Immature natural killer cell (primary cell): ENCODE measurements around the gene RPN2. TPM values are rescaled to one million over a fixed set of nuclear protein-coding genes. Genes with fewer than 3 reads are reported as not detected.

Experiments
- DNase-seq, 3 donors: peaks; one replicate each; pipeline ENCODE4 v3.0.0; 2022; ENCODE audit warnings: mixed read lengths in 1 of 3
- H3K27ac Mint-ChIP-seq, 6 donors: one replicate each; pipeline ENCODE4 v1.8.0; 2020; ENCODE audit warnings: mixed read lengths in 6 of 6, mild to moderate bottlenecking in 5 of 6, inconsistent platforms in 4 of 6, moderate library complexity in 3 of 6
- H3K27me3 Mint-ChIP-seq, 3 donors: one replicate each; pipeline ENCODE4 v1.8.0; 2020 to 2021; ENCODE audit warnings: low read depth in 3 of 3, mild to moderate bottlenecking in 3 of 3, mixed read lengths in 3 of 3, moderate library complexity in 3 of 3, inconsistent platforms in 1 of 3
- H3K36me3 Mint-ChIP-seq, 3 donors: one replicate each; pipeline ENCODE4 v1.8.0; 2020; ENCODE audit warnings: mixed read lengths in 3 of 3, inconsistent platforms in 2 of 3, mild to moderate bottlenecking in 2 of 3
- H3K4me1 Mint-ChIP-seq, 2 donors: one replicate each; pipeline ENCODE4 v1.8.0; 2020; ENCODE audit warnings: inconsistent platforms in 2 of 2, mild to moderate bottlenecking in 2 of 2, mixed read lengths in 2 of 2, moderate library complexity in 1 of 2
- H3K4me3 Mint-ChIP-seq, 5 donors: one replicate each; pipeline ENCODE4 v1.8.0; 2020; ENCODE audit warnings: mild to moderate bottlenecking in 5 of 5, mixed read lengths in 5 of 5, inconsistent platforms in 3 of 5, moderate library complexity in 3 of 5
- H3K9me3 Mint-ChIP-seq, 6 donors: one replicate each; pipeline ENCODE4 v1.8.0; 2020; ENCODE audit warnings: mild to moderate bottlenecking in 6 of 6, mixed read lengths in 6 of 6, inconsistent platforms in 4 of 6, moderate library complexity in 3 of 6
- polyA plus RNA-seq, 3 donors: library from polyadenylated mRNA; unstranded; fragments of 300-500 nt; fragmentation: Illumina TruSeq; gene quantifications; one replicate each; pipeline ENCODE4 v1.2.3, GENCODE V29; 2021

RPN2 gene
- polyA plus RNA-seq, 3 donors from 2014 or later: 238 to 353 (median 312) TPM

DNA sequence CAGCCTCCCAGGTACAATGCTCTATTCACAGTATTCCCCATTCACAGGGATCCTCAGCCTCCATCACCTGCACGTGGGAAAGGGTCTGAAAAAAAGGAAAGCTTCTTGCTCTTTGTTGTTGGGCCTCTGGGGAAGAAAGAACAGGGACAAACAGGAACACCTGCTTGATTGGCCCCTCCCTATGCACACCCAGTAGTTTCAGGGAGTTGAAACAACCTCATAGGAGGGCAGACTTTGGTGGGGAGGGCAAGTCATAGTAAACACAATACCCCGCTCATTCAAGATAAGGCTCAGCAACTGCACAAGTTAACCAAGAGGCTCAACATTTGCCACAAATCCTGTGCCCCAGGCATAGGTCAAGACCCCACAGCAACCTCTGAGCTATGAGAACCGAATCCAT is 80.7 kb downstream of the RPN2 start:
- Mint-ChIP-seq H3K9me3 (no peaks in the 10 kb centered on the region), H3K27me3 (peaks cover 1 to 12% (median 7%) of the 10 kb centered on the region in 3 donors), H3K27ac (no peak overlapping the region), H3K4me3 (no peak overlapping the region), H3K4me1 (no peaks in the 10 kb centered on the region), H3K36me3 (no peaks in the 10 kb centered on the region)
- DNase-seq: no peak

DNA sequence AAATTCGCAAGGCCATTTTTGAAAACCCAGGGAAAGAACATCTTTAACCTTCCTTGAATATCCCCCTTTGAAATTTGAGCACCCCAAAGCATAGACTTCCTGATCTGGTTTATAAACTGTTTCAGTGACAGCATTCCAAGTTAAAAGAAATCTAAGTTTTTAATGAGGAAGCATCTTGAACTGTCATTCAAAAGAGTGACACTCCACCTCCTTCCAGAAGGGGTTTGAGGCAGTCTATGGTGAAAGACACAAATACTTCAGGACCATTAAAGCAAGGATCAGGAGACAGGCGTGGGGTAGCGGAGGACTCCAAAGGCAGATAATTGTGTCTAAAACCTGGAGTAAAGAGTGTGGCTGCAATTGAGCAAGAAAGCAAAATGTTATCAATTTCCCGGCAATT is 81.8 kb downstream of the RPN2 start:
- H3K27ac Mint-ChIP-seq: no peak overlapping the region
- H3K4me3 Mint-ChIP-seq: no peak overlapping the region
- H3K36me3 Mint-ChIP-seq: no peaks in the 10 kb centered on the region
- H3K4me1 Mint-ChIP-seq: no peaks in the 10 kb centered on the region
- H3K27me3 Mint-ChIP-seq: peaks cover 1 to 12% (median 7%) of the 10 kb centered on the region in 3 donors
- H3K9me3 Mint-ChIP-seq: no peaks in the 10 kb centered on the region
- no peak for DNase-seq

DNA sequence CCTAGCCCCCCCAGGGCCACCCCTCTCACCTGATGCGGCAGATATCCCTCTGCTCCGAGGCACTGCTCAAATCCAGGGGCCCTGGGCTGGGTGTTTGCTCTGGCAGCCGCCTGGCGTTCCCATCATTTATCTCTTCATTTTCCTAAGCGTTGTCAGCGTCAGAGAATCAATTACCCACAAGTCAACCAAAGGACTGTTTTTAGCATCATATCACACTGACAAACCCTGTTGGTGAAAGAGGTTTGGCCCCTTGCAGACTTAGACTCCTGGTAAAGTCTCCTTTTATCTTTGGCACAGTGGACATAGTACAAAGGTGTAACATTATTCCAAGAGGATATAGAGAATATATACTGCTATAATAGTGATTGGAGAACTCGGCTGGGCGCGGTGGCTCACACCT is 82.6 kb downstream of the RPN2 start, which contains the start of gene GHRH:
GHRH (minus strand) TSS at position 101 of the 400 bp plus-strand sequence. CDS start 4,925 bp downstream, outside the sequence.
- no peaks in the 10 kb centered on the region for H3K9me3 Mint-ChIP-seq
- H3K27ac Mint-ChIP-seq: no peak within 1 kb of the TSS
- no peak within 1 kb of the TSS for H3K4me3 Mint-ChIP-seq
- H3K36me3 Mint-ChIP-seq: no peaks in the 10 kb centered on the region
- H3K27me3 Mint-ChIP-seq: peaks cover 1 to 12% (median 7%) of the 10 kb centered on the region in 3 donors
- no peak for DNase-seq
- H3K4me1 Mint-ChIP-seq: no peaks in the 10 kb centered on the region

DNA sequence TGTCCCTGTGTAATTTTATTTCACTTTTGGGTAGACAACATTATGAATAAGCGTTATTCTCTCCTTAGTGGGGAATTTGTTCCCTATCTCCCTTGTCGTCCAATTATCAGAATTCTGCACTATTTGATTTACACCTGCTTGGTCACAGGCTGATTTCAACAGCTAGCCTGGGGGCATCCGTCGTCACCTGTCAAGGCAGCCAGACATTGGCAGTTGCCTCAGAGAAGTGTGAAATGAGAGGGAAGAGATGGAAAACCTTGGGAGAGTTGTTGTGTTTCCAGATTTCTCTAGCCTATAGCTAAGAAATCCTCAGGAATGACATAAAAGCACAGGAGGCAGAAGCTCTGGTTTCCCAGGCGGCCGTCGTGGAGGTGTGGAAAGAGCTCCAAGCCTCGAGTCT is 83.4 kb downstream of the RPN2 start:
- Mint-ChIP-seq H3K27me3 (peaks cover 1 to 12% (median 9%) of the 10 kb centered on the region in 3 donors), H3K36me3 (no peaks in the 10 kb centered on the region), H3K27ac (no peak overlapping the region), H3K9me3 (no peaks in the 10 kb centered on the region), H3K4me3 (no peak overlapping the region), H3K4me1 (no peaks in the 10 kb centered on the region)
- DNase-seq: no peak

DNA sequence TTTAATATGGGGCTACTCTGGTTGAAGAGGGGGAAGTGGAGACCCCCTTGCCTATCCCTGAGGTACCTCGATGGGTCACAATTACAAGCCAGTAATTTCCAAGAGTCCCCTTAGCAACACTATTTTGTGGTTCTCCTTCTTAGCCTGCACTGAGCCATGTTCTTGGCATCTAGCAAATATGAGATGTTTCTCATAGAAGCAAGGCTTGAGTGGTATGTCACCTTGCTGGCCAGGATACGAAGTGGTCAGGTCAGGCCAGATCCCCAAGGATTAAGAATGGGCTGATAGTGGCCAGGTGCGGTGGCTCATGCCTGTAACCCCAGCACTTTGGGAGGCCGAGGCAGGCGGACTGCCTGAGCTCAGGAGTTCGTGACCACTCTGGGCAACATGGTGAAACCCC is 84.6 kb downstream of the RPN2 start:
- Mint-ChIP-seq H3K27ac (no peak overlapping the region), H3K27me3 (peaks cover 0 to 12% (median 9%) of the 10 kb centered on the region in 3 donors), H3K4me3 (no peak overlapping the region)

DNA sequence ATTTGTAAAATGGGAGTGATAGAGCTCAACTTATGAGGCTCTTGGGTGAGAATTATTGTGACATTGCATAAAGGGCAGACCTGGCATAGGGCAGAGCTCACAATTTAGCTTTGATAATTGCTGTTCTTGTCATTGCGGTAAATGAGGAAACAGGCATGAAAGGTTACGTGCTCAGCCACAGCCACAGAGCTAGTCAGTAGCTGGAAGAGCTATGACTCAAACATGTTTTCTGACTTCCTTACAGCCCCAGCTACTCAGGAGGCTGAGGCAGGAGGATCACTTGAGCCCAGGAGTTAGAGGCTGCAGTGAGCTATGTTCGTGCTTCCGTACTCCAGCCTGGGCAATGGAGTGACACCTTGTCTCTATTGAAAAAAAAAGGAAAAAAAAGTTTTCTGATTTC is 86.0 kb downstream of the RPN2 start:
- no peaks in the 10 kb centered on the region for H3K9me3 Mint-ChIP-seq
- peaks cover 1 to 10% (median 6%) of the 10 kb centered on the region in 3 donors for H3K27me3 Mint-ChIP-seq
- DNase-seq: no peak
- H3K36me3 Mint-ChIP-seq: no peaks in the 10 kb centered on the region
- H3K4me1 Mint-ChIP-seq: peaks cover 0 to 2% of the 10 kb centered on the region in 2 donors
- no peak overlapping the region for H3K27ac Mint-ChIP-seq
- H3K4me3 Mint-ChIP-seq: no peak overlapping the region

More for the DNA sequence above, 84.6 kb downstream of the RPN2 start:
- H3K4me1 Mint-ChIP-seq: no peaks in the 10 kb centered on the region
- DNase-seq: no peak
- H3K9me3 Mint-ChIP-seq: no peaks in the 10 kb centered on the region
- no peaks in the 10 kb centered on the region for H3K36me3 Mint-ChIP-seq

DNA sequence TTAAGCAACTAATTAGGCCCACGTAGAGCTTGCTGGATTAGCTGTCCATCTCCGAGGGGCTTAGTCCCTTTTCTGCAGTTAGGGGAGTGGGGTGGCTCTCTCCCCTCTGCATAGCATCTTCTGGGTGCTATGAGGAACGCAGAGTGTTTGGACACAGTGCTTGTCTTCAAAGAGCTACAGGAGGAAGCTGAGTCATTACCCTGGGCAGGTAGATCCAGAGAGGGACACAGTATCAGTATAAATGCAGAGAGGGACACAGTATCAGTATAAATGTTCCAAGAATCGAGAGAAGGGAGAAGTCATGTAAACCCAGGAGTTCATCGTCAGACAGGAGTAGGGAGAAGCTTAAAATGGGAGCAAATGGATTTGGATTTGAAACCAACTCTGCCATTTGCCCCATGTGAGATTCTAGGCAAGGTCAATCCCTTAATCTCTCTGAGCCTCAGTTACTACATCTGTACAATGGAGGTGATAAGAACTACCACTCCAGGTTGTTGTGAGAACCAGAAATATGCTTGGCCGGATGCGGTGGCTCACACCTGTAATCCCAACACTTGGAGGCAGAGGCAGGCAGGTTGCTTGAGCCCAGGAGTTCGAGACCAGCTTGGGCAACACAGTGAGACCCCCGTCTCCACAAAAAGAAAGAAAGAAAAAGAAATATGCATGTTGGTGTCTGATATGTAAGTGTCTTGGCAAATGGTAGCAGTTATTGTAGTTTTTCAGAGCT is 88.0 kb downstream of the RPN2 start:
- no peak overlapping the region for H3K4me3 Mint-ChIP-seq
- no peak for DNase-seq
- peaks cover 0 to 2% of the 10 kb centered on the region in 2 donors for H3K4me1 Mint-ChIP-seq
- H3K9me3 Mint-ChIP-seq: no peaks in the 10 kb centered on the region
- H3K27ac Mint-ChIP-seq: no peak overlapping the region
- no peaks in the 10 kb centered on the region for H3K36me3 Mint-ChIP-seq
- peaks cover 4 to 6% (median 5%) of the 10 kb centered on the region in 3 donors for H3K27me3 Mint-ChIP-seq

DNA sequence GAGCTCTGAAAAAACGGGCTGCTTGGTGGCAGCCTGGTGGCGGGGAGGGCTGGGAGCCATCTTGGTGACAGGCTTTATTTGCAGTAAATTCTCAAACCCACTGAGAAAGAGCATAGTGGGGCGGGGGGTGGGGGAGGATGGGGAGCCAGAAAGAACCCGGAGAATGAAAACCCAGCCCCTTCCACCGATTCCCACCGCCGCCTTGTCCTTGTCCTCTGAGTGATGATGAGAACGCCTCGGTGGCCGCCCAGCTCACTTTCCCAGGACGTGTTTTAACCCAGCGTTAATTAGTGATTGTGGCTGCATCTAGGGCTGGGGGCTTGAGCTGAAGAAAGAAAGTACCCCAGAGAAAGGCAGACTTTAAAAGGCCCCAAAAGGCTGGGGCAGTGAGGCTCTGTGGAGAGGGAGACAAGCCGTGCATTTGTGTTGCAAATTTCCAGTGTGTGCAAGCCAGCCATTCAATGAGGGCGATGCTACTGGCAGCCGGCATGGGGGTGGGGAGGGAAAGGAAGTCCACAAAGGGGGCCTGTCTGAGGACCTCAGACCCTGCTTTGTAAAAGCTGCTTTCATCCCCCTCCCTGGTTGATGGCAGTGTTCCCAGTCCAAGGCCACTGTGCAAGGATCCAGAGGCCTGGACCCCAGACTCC is 88.7 kb downstream of the RPN2 start:
- Mint-ChIP-seq H3K4me1 (peaks cover 0 to 2% of the 10 kb centered on the region in 2 donors), H3K27ac (no peak overlapping the region), H3K36me3 (no peaks in the 10 kb centered on the region), H3K27me3 (peaks cover 0 to 5% (median 5%) of the 10 kb centered on the region in 3 donors), H3K9me3 (no peaks in the 10 kb centered on the region), H3K4me3 (no peak overlapping the region)
- DNase-seq: no peak

DNA sequence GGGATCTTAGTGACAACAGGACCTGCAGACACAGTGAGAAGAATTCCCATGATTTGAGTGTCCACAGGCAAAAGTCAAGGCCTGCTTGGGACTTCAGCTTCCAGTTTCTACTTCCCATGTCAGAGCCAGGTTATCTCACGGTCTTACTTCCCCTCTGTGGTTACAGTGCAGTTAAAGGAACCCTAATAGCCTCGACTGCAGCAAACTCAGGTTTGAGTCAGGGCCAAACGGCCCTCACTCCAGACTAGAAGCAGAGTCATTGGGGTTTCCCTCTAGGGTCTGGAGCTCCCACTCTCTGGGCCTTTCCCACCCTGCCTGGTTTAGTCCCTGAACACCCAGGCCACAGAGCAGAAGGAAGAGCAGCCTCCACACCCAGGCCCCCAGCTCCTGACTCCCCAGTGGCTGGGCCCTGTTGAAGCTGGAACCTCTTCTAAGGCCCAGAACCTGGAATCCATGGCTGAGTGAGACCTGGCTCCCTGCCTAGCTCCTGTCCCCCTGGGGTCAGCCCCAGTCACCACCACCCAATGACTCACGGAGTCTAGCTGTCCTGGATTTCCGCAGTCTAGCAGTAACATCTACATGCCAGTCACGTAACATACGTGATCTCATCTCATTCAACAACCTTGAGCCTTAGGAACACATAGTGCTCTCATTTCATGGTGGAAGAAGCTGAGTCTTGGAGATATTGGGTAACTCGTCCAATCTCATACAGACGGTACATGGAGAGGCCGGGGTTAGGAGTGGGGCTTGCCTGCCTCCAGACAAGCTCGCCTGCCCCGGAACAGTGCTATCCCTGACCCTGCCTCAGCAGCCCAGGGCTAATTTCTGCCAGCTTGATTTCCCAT is 91.7 kb downstream of the RPN2 start:
- Mint-ChIP-seq H3K4me1 (peaks cover 0 to 2% of the 10 kb centered on the region in 2 donors), H3K27me3 (peaks cover 0 to 7% (median 5%) of the 10 kb centered on the region in 3 donors), H3K9me3 (no peaks in the 10 kb centered on the region), H3K4me3 (no peak overlapping the region), H3K27ac (no peak overlapping the region), H3K36me3 (no peaks in the 10 kb centered on the region)
- DNase-seq: no peak

DNA sequence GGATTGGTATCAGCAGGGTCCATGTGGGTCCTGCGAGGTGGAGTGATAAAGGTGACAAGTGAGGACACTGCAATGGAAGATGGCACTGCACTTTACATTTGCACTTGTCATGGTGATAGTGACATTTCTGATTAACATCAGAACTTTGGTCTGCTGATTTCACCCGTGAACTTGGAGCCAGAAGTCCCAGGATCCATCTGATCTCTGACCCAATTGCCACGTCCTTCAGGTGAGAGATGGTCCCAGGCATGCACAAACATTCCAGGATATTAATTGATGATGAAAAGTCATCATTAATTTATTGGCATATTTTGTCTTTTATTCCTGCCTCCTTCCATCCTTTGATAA is 92.3 kb downstream of the RPN2 start:
- Mint-ChIP-seq H3K4me1 (peaks cover under 1 to 2% of the 10 kb centered on the region in 2 donors), H3K36me3 (no peaks in the 10 kb centered on the region)

DNA sequence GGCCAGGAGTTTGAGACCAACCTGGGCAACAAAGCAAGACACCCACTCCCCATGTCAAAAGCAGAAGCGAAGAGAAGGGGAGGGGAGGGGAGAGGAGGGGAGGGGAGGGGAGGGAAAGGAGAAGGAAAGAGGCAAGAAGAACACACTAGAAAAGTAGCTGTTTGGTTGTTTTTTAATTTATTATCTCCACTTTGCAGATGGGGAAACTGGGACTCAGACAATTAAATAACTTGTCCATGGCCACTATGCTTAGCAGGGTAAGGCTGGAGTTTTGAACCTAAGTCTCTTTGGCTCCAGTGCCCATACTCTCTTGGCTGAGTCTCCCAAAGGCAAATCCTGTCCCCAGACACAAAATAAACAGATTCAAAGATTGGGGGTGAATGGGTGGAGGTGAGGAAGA is 94.9 kb downstream of the RPN2 start:
- Mint-ChIP-seq H3K36me3 (no peaks in the 10 kb centered on the region), H3K4me1 (peaks cover 8 to 11% of the 10 kb centered on the region in 2 donors), H3K9me3 (no peaks in the 10 kb centered on the region), H3K4me3 (no peak overlapping the region), H3K27ac (no peak overlapping the region), H3K27me3 (peaks cover 0 to 12% (median 10%) of the 10 kb centered on the region in 3 donors)
- no peak for DNase-seq

More for the DNA sequence above, 92.3 kb downstream of the RPN2 start:
- Mint-ChIP-seq H3K4me3 (no peak overlapping the region), H3K27me3 (peaks cover 0 to 12% (median 6%) of the 10 kb centered on the region in 3 donors), H3K27ac (no peak overlapping the region), H3K9me3 (no peaks in the 10 kb centered on the region)
- DNase-seq: no peak

DNA sequence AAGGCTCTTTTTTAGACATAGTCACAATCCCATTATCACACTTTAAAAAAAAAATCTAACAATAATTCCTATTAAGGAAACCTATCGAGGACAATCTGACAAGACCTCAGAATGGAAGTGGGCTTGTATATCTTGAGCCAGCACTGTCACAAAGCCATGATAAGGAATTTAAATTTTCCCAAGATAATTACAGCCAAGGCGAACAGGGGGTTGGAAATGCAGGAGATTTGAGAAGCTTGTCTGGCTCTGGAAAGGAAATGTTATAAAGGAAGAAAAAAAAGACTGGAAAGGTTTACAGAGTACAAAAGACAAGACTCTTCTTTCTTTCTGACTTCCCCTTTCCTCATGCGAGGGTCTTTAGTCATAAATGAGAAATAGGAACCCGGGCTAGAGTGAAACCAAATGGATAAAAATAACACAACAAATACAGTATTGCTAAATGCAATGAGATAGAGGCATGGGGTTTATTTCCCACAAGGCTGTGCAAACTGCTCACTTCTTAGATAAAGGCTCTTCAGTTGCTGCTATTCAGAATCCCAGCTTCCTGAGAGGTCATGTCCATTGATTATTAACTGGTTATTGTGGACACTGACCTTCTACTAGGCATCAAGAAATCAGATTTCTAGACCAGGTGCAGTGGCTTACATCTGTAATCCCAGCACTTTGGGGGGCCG is 95.9 kb downstream of the RPN2 start:
- H3K4me1 Mint-ChIP-seq: peaks cover 5 to 11% of the 10 kb centered on the region in 2 donors
- H3K27ac Mint-ChIP-seq: no peak overlapping the region
- no peaks in the 10 kb centered on the region for H3K36me3 Mint-ChIP-seq
- H3K4me3 Mint-ChIP-seq: no peak overlapping the region
- H3K9me3 Mint-ChIP-seq: no peaks in the 10 kb centered on the region
- H3K27me3 Mint-ChIP-seq: peaks cover 2 to 10% (median 7%) of the 10 kb centered on the region in 3 donors
- no peak for DNase-seq

DNA sequence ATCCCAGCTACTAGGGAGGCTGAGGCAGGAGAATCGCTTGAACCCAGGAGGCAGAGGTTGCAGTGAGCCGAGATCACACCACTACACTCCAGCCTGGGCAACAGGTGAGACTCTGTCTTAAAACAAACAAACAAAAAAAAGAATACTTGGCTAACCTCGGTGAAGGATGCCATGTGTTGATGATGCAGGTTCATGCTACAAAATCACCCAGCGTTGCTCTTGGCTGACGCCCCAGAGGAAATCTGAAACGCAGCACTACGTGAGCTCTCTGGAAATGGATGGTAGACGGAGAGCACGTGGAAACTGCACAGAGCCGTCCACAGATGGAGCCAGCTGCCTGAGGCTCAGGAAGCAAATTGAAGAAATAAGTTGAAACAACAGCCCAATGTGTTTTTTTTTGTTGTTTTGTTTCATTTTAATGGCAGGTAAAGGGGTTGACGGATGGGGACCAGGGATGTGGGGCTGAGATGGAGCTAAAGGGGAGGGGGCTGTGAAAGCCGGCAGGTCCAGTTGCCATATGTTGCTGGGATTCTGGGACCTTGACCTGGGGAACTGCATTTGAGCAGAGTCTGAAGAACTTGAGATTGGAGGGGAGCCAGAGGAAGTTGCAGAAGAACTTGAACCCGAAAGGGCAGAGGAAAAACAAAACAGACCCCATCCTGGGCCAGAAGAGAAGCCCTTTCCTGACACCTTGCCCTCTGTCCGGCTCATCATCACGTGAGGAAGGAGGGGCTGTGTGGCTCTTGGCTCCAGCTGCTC is 97.5 kb downstream of the RPN2 start:
- H3K9me3 Mint-ChIP-seq: no peaks in the 10 kb centered on the region
- H3K27ac Mint-ChIP-seq: peak overlapping the region in 2 of 6 donors; percentile 6 to 63
- peak overlapping the region in 1 of 5 donors; percentile 33 for H3K4me3 Mint-ChIP-seq
- H3K36me3 Mint-ChIP-seq: no peaks in the 10 kb centered on the region
- DNase-seq: peak in 1 of 3 donors; percentile 17
- H3K27me3 Mint-ChIP-seq: peaks cover 2 to 7% (median 7%) of the 10 kb centered on the region in 3 donors
- H3K4me1 Mint-ChIP-seq: peaks cover 5 to 11% of the 10 kb centered on the region in 2 donors
